ENCODE measurements around the gene ZMAT3. TPM values are rescaled to one million over a fixed set of nuclear protein-coding genes. Genes with fewer than 3 reads are reported as not detected.

Gene ZMAT3
- total and polyA plus RNA-seq, 2 of the 13 experiments (the other 11 are each of a cell fraction or from before 2014, with no cell fraction given) = 11.4 to 11.7 TPM

DNA sequence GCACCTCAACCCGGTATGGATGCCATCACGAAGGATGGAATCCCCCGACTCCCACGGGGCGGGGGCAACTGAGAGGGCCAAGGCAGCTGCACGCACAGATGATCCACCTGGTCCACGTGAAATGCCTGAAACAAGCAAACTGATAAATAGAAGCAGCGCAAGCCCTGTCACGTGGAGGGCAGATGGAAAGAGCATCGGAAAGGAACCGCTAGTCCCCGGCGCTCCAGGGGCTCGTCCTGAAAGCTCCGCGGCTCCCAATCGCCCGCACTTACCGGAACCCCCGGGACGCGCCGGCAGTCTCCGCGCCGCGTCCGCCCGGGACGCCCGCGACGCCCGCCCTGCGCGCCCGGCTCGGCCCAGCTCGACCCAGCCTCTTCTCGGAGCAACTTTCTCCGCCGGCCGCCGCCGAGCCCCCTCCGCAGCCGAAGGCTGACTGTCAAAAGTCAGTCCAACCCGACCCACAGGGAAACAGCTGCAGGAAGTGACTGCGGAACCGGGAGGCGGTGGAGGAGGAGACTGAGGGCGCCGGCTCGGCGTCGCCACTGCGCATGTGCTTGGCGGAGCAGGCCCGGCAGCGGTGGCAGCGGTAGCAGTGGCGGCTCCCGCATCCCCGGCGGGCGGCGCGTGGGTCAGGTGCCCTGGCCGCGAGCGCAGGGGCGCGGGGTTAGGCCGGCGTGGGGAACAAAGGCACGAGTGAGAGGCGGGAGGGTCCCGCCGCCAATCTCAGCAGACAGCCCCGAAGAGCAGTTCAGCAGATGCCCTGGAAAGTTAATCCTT is at the start of gene ZMAT3 (continued):
- TF ChIP-seq, protein P1, sequence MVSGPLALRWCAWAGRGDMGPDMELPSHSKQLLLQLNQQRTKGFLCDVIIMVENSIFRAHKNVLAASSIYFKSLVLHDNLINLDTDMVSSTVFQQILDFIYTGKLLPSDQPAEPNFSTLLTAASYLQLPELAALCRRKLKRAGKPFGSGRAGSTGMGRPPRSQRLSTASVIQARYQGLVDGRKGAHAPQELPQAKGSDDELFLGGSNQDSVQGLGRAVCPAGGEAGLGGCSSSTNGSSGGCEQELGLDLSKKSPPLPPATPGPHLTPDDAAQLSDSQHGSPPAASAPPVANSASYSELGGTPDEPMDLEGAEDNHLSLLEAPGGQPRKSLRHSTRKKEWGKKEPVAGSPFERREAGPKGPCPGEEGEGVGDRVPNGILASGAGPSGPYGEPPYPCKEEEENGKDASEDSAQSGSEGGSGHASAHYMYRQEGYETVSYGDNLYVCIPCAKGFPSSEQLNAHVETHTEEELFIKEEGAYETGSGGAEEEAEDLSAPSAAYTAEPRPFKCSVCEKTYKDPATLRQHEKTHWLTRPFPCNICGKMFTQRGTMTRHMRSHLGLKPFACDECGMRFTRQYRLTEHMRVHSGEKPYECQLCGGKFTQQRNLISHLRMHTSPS (CRISPR knock-in tag; IDR thresholded peaks at IDR 0.05; ENCODE audit: low read depth) = no peak
- TF ChIP-seq, protein P2, sequence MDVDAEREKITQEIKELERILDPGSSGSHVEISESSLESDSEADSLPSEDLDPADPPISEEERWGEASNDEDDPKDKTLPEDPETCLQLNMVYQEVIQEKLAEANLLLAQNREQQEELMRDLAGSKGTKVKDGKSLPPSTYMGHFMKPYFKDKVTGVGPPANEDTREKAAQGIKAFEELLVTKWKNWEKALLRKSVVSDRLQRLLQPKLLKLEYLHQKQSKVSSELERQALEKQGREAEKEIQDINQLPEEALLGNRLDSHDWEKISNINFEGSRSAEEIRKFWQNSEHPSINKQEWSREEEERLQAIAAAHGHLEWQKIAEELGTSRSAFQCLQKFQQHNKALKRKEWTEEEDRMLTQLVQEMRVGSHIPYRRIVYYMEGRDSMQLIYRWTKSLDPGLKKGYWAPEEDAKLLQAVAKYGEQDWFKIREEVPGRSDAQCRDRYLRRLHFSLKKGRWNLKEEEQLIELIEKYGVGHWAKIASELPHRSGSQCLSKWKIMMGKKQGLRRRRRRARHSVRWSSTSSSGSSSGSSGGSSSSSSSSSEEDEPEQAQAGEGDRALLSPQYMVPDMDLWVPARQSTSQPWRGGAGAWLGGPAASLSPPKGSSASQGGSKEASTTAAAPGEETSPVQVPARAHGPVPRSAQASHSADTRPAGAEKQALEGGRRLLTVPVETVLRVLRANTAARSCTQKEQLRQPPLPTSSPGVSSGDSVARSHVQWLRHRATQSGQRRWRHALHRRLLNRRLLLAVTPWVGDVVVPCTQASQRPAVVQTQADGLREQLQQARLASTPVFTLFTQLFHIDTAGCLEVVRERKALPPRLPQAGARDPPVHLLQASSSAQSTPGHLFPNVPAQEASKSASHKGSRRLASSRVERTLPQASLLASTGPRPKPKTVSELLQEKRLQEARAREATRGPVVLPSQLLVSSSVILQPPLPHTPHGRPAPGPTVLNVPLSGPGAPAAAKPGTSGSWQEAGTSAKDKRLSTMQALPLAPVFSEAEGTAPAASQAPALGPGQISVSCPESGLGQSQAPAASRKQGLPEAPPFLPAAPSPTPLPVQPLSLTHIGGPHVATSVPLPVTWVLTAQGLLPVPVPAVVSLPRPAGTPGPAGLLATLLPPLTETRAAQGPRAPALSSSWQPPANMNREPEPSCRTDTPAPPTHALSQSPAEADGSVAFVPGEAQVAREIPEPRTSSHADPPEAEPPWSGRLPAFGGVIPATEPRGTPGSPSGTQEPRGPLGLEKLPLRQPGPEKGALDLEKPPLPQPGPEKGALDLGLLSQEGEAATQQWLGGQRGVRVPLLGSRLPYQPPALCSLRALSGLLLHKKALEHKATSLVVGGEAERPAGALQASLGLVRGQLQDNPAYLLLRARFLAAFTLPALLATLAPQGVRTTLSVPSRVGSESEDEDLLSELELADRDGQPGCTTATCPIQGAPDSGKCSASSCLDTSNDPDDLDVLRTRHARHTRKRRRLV (CRISPR knock-in tag; IDR thresholded peaks at IDR 0.05) = 0 out of 2 replicates have a peak, but pooled peaks have one; percentile 32
- TF ChIP-seq EHMT2 (IDR thresholded peaks at IDR 0.05; ENCODE audit: borderline replicate concordance, low read depth, low read length) (no peak), MAFF (IDR thresholded peaks at IDR 0.05; ENCODE audit: low read depth, low read length) (no peak), IRX3 (CRISPR knock-in tag; IDR thresholded peaks at IDR 0.05; ENCODE audit: borderline replicate concordance, low read depth) (no peak), MAZ (IDR thresholded peaks at IDR 0.05; ENCODE audit: borderline replicate concordance, low read depth, low read length) (0 out of 2 replicates have a peak, but pooled peaks have one; percentile 6), MAZ (CRISPR knock-in tag; IDR thresholded peaks at IDR 0.05; ENCODE audit: low read depth) (peak; percentile 91), NR2C2 (CRISPR knock-in tag; IDR thresholded peaks at IDR 0.05; ENCODE audit: borderline replicate concordance) (0 out of 2 replicates have a peak, but pooled peaks have one; percentile 27), SATB2 (CRISPR knock-in tag; IDR thresholded peaks at IDR 0.05) (no peak), ZFP62 (CRISPR knock-in tag; IDR thresholded peaks at IDR 0.05) (no peak), ZNF460 (CRISPR knock-in tag; IDR thresholded peaks at IDR 0.05; ENCODE audit: borderline replicate concordance) (no peak), RORA (CRISPR knock-in tag; IDR thresholded peaks at IDR 0.05) (no peak), KLF12 (CRISPR knock-in tag; IDR thresholded peaks at IDR 0.05; ENCODE audit: borderline replicate concordance) (no peak)
- TF ChIP-seq, protein P3, sequence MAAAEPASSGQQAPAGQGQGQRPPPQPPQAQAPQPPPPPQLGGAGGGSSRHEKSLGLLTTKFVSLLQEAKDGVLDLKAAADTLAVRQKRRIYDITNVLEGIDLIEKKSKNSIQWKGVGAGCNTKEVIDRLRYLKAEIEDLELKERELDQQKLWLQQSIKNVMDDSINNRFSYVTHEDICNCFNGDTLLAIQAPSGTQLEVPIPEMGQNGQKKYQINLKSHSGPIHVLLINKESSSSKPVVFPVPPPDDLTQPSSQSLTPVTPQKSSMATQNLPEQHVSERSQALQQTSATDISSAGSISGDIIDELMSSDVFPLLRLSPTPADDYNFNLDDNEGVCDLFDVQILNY (CRISPR knock-in tag; conservative IDR thresholded peaks at IDR 0.05) = no peak
- TF ChIP-seq, protein P4, sequence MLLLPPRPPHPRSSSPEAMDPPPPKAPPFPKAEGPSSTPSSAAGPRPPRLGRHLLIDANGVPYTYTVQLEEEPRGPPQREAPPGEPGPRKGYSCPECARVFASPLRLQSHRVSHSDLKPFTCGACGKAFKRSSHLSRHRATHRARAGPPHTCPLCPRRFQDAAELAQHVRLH (CRISPR knock-in tag; IDR thresholded peaks at IDR 0.05; ENCODE audit: borderline replicate concordance, low read depth) = 0 out of 2 replicates have a peak, but pooled peaks have one; percentile 38
- TF ChIP-seq, protein P5, sequence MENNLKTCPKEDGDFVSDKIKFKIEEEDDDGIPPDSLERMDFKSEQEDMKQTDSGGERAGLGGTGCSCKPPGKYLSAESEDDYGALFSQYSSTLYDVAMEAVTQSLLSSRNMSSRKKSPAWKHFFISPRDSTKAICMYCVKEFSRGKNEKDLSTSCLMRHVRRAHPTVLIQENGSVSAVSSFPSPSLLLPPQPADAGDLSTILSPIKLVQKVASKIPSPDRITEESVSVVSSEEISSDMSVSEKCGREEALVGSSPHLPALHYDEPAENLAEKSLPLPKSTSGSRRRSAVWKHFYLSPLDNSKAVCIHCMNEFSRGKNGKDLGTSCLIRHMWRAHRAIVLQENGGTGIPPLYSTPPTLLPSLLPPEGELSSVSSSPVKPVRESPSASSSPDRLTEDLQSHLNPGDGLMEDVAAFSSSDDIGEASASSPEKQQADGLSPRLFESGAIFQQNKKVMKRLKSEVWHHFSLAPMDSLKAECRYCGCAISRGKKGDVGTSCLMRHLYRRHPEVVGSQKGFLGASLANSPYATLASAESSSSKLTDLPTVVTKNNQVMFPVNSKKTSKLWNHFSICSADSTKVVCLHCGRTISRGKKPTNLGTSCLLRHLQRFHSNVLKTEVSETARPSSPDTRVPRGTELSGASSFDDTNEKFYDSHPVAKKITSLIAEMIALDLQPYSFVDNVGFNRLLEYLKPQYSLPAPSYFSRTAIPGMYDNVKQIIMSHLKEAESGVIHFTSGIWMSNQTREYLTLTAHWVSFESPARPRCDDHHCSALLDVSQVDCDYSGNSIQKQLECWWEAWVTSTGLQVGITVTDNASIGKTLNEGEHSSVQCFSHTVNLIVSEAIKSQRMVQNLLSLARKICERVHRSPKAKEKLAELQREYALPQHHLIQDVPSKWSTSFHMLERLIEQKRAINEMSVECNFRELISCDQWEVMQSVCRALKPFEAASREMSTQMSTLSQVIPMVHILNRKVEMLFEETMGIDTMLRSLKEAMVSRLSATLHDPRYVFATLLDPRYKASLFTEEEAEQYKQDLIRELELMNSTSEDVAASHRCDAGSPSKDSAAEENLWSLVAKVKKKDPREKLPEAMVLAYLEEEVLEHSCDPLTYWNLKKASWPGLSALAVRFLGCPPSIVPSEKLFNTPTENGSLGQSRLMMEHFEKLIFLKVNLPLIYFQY (CRISPR knock-in tag; IDR thresholded peaks at IDR 0.05; ENCODE audit: borderline replicate concordance) = peak; percentile 87
